ENCODE results near the gene LAIR1.

Gene LAIR1

DNA sequence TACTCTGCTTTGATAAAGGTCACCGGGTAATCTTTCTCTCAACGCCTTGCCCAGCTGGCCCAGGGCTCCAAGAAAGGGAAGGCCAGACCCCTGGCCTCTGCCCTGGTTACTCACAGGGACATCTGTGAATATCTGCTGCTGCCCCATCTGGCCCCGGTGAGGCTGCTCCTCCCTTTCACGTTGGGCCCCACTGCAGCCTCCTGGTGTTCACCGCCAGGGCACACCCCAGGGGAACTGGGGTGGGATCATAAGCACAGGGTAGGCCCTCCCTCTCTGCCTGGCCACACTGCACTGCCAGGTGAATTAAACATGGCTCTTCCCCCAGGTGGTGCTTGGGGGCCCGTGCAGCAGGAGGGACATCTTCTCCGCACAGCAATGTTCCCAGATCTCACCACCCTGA, 12.7 kb downstream of the LAIR1 start:
- TF ChIP-seq PAX5 (IDR thresholded peaks at IDR 0.05; ENCODE audit: insufficient read depth, low read length, severe bottlenecking) = no peak
- no peak for TF ChIP-seq POLR2AphosphoS5 (IDR thresholded peaks at IDR 0.05; ENCODE audit: low read depth, low read length)
- no peak for TF ChIP-seq SPI1 (IDR thresholded peaks at IDR 0.05; ENCODE audit: low read depth, low read length)
- TF ChIP-seq TAF1 (IDR thresholded peaks at IDR 0.05; ENCODE audit: low read depth, low read length) = no peak
- no peak for TF ChIP-seq POLR2A (IDR thresholded peaks at IDR 0.05; ENCODE audit: low read depth, low read length)
- no peak for TF ChIP-seq POU2F2 (IDR thresholded peaks at IDR 0.05; ENCODE audit: low read depth, low read length)
- DNase-seq (ENCODE audit: insufficient read length, low spot score) (no peak), FAIRE-seq (no peak)

DNA sequence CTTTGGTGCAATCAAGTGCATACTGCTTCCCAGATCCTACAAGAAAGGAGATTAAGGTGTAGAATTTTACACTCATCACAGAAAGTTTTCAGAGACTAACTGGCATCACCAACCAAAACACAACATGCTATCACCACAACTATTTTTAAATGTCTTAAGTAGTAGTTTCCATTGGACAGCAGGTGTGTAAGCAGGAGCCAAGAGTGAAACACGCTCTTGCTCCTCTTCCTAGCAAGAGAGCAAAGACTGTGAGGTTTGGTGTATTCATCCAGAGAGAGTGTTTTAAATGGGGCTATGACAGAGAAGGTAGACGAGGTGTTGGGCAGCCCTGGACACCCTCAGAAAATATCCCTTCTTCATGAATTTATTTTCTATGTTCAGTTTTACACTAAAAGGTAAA, 13.3 kb downstream of the LAIR1 start:
- DNase-seq (ENCODE audit: insufficient read length, low spot score) (no peak), FAIRE-seq (no peak)
- TF ChIP-seq SPI1 (IDR thresholded peaks at IDR 0.05; ENCODE audit: low read depth, low read length) (no peak), POU2F2 (IDR thresholded peaks at IDR 0.05; ENCODE audit: low read depth, low read length) (no peak), POLR2AphosphoS5 (IDR thresholded peaks at IDR 0.05; ENCODE audit: low read depth, low read length) (no peak), PAX5 (IDR thresholded peaks at IDR 0.05; ENCODE audit: insufficient read depth, low read length, severe bottlenecking) (no peak), POLR2A (IDR thresholded peaks at IDR 0.05; ENCODE audit: low read depth, low read length) (no peak), TAF1 (IDR thresholded peaks at IDR 0.05; ENCODE audit: low read depth, low read length) (no peak)

DNA sequence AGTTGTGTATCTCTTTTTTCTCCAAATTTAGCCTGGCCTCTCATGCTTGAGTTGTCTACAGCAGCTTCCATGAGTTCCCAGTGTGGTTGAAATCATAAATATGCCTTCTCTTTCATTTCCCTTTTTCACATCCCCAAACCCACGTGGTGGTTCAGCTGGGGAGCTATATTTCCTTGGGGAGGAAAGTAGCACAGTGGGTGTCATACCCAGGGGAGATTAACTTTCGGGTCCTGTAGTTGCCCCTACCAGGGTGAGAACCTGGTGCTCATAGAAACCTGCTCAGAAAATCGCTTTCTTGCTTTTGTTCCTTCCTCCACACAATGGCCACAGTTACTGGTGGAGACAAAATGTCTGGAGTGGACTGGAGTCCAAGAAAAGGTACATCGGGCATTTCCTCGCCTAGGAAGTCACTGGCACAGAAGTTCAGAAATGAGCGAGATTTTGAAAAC, 18.8 kb downstream of the LAIR1 start:
- DNase-seq (ENCODE audit: insufficient read length, low spot score) = no peak
- FAIRE-seq = no peak
- TF ChIP-seq POLR2AphosphoS5 (IDR thresholded peaks at IDR 0.05; ENCODE audit: low read depth, low read length) (no peak), SPI1 (IDR thresholded peaks at IDR 0.05; ENCODE audit: low read depth, low read length) (peak; percentile 96)

DNA sequence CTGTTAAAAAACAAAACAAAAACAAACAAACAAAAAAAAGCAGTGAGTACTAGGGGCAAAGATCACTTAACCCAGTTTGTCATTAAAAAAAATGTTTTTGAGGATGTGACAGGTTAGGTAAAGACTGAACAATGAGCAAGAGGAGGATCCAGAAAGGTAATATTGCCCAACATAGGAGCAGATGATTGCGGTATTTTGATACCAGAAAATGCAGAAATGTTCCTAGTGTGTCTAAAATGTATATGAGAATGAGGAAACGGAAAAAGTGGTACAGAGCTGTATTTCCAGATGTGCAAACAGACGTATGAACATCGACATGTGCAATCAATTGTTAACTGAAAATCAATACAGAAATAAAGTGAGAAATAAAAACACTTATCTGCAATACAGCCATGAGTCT, 20.9 kb downstream of the LAIR1 start:
- DNase-seq (ENCODE audit: insufficient read length, low spot score) = no peak
- FAIRE-seq = no peak
- TF ChIP-seq PAX5 (IDR thresholded peaks at IDR 0.05; ENCODE audit: insufficient read depth, low read length, severe bottlenecking) (no peak), POLR2A (IDR thresholded peaks at IDR 0.05; ENCODE audit: low read depth, low read length) (no peak), SPI1 (IDR thresholded peaks at IDR 0.05; ENCODE audit: low read depth, low read length) (no peak), POU2F2 (IDR thresholded peaks at IDR 0.05; ENCODE audit: low read depth, low read length) (no peak), POLR2AphosphoS5 (IDR thresholded peaks at IDR 0.05; ENCODE audit: low read depth, low read length) (no peak), TAF1 (IDR thresholded peaks at IDR 0.05; ENCODE audit: low read depth, low read length) (no peak)

DNA sequence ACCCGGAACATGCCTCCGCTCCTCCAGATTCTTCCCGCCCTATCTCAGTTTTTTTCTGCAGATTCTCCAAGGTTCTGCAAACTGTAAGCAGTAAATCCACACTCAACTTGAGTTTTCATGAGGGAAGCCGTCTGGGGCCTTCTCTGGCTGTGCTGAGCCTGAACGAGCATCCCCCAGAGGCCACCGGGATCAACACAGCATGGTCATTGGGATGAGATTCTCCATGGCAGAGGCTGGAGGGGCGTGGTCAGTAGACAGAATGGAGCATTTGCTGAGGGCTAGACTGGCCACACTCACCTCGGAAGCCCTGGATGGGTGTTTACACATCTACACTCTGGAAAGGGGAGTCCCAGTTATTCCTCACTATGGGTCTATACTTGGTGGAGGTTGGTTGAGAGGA, 23.4 kb downstream of the LAIR1 start:
- FAIRE-seq (no peak), DNase-seq (ENCODE audit: insufficient read length, low spot score) (no peak)
- TF ChIP-seq POLR2AphosphoS5 (IDR thresholded peaks at IDR 0.05; ENCODE audit: low read depth, low read length) = no peak
- no peak for TF ChIP-seq POLR2A (IDR thresholded peaks at IDR 0.05; ENCODE audit: low read depth, low read length)
- no peak for TF ChIP-seq TAF1 (IDR thresholded peaks at IDR 0.05; ENCODE audit: low read depth, low read length)
- TF ChIP-seq SPI1 (IDR thresholded peaks at IDR 0.05; ENCODE audit: low read depth, low read length) = no peak
- no peak for TF ChIP-seq POU2F2 (IDR thresholded peaks at IDR 0.05; ENCODE audit: low read depth, low read length)
- no peak for TF ChIP-seq PAX5 (IDR thresholded peaks at IDR 0.05; ENCODE audit: insufficient read depth, low read length, severe bottlenecking)

DNA sequence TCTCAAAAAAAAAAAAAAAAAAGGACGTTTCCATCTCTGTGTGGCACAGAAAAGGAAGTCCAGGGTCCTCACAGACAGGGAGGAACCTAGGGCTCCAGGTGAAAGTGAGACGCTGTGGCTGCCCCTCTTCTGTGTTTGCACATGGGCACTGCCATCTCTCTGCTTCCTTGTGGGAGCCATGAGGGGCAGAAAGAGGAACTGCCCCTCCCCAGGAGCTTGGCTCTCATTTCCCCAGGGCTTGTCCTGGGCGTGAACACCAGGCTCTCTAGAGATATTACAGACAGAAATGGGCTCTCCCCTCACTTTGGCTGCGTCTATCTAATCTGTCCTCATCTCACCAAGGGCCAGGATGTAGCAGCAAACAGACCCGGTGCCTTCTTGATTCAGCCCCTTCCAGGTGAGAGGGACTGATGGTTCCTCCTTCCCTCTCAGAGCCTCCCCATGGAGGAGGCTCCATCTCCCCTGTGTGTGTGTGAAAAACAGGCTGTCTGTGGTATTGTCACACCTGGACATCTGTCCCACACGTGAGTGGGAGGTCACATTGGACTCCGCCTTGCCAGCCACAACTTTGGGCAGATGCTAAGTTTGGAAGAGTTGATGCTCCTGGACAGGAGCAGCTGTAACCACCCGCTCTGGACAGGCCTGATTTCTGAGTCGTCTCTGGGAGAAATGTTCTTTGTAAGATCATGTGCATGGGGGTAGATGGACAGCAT, 24.9 kb downstream of the LAIR1 start:
- TF ChIP-seq SPI1 (IDR thresholded peaks at IDR 0.05; ENCODE audit: low read depth, low read length) (peak; percentile 77), TAF1 (IDR thresholded peaks at IDR 0.05; ENCODE audit: low read depth, low read length) (no peak)
- DNase-seq (ENCODE audit: insufficient read length, low spot score) (no peak), FAIRE-seq (no peak)

DNA sequence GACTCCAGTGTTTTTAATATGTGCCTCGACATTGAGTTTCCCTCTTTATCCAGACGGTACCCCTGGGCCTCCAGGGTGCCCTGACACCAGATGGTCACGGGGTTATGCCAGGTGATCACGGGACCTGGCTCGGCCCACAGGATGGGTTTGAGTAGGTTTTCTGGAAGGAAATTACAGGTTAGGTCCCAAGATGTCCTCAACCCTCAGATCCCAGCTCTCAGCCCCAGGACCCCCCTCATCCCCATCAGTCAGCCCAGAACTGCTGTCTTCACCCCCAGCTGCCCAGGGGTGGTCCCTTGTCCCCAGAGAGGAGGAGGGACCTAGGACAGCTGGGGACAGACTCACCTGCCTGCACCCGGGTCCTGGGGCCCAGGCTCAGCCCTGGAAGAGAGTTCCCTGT, 26.2 kb downstream of the LAIR1 start:
- FAIRE-seq = no peak
- DNase-seq (ENCODE audit: insufficient read length, low spot score) = no peak
- TF ChIP-seq POLR2A (IDR thresholded peaks at IDR 0.05; ENCODE audit: low read depth, low read length) (no peak), PAX5 (IDR thresholded peaks at IDR 0.05; ENCODE audit: insufficient read depth, low read length, severe bottlenecking) (no peak), POLR2AphosphoS5 (IDR thresholded peaks at IDR 0.05; ENCODE audit: low read depth, low read length) (no peak), TAF1 (IDR thresholded peaks at IDR 0.05; ENCODE audit: low read depth, low read length) (no peak), SPI1 (IDR thresholded peaks at IDR 0.05; ENCODE audit: low read depth, low read length) (no peak), POU2F2 (IDR thresholded peaks at IDR 0.05; ENCODE audit: low read depth, low read length) (no peak)

DNA sequence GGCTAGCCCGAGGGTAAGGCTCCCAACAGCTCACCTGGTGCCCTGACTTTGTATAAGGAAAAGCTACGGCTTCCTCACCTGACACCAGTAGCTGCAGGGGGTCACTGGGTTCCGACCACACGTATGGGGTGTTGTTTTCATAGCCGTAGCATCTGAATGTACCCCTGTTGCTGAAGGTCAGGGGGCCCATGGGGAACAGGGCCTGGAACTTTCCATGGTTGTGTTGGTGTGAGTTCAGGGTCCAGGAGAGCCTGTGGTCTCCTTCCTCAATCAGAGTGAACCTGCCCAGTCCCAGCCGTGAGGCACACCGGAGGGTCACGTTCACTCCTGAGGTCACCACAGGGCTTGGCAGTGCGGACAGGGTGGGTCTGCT, 26.9 kb downstream of the LAIR1 start:
- FAIRE-seq = no peak
- no peak for DNase-seq (ENCODE audit: insufficient read length, low spot score)
- TF ChIP-seq TAF1 (IDR thresholded peaks at IDR 0.05; ENCODE audit: low read depth, low read length) (no peak), POU2F2 (IDR thresholded peaks at IDR 0.05; ENCODE audit: low read depth, low read length) (no peak), SPI1 (IDR thresholded peaks at IDR 0.05; ENCODE audit: low read depth, low read length) (no peak), PAX5 (IDR thresholded peaks at IDR 0.05; ENCODE audit: insufficient read depth, low read length, severe bottlenecking) (no peak), POLR2AphosphoS5 (IDR thresholded peaks at IDR 0.05; ENCODE audit: low read depth, low read length) (no peak), POLR2A (IDR thresholded peaks at IDR 0.05; ENCODE audit: low read depth, low read length) (no peak)

DNA sequence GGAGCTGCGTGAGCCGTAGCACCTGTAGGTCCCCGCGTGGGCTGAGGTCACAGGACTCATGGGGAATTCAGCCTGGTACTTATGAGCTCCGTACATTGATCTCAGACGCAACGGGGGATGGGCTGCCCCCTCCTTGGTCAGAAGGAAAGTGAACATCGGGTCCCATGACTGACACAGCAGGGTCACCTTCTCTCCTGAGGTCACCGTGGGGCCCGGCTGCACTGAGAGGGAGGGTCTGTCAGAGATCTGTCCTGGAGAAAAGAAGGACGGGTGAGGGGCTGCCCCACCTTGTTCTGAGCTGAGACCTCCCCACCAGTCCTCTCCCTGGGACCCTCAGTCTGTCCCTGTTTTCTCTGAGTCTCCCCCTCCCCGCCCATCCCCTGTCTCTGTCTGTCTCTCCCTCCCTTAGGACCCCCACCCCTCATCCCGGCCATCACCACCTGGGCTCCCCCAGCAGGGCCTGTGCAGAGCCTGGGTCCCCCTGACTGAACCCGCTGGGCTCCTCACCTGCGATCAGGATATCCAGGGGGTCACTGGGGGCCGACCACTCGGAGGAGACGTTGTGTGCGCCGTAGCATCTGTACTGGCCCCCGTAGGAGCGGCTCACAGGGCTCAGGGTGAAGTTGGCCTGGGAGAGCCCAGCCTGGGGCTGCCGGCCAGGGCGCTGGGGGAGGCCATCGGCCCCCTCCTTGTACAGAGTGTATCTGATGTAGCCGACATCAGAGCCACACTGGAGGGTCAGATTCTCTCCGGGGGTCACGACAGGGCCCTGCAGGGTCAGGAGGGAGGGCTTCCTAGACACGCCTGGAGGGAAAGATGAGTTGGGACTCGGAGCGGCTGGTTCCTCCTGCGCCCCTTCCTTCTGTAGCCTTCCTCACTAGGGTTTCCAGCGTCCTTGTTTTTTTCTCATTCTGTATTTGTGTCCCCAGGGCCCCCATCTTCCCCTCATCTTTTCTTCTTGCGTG, 27.6 kb downstream of the LAIR1 start:
- no peak for FAIRE-seq
- no peak for TF ChIP-seq POLR2A (IDR thresholded peaks at IDR 0.05; ENCODE audit: low read depth, low read length)
- no peak for TF ChIP-seq TAF1 (IDR thresholded peaks at IDR 0.05; ENCODE audit: low read depth, low read length)
- TF ChIP-seq PAX5 (IDR thresholded peaks at IDR 0.05; ENCODE audit: insufficient read depth, low read length, severe bottlenecking) = no peak
- no peak for TF ChIP-seq POU2F2 (IDR thresholded peaks at IDR 0.05; ENCODE audit: low read depth, low read length)
- no peak for TF ChIP-seq SPI1 (IDR thresholded peaks at IDR 0.05; ENCODE audit: low read depth, low read length)
- no peak for DNase-seq (ENCODE audit: insufficient read length, low spot score)

Data from GM12891 (cell line).